ENCODE data around the gene ATL1.

Gene ATL1

GRCh38 chr14:50608302-50608851 is 48.4 kb downstream of the ATL1 start:
- no peaks in the 10 kb centered on the region for H3K4me1 ChIP-seq (ENCODE audit: control insufficient read depth, insufficient read depth, low read depth, low read length)
- H2AFZ ChIP-seq (ENCODE audit: low read depth, low read length), result no peak overlapping the region
- H3K4ac ChIP-seq (ENCODE audit: low read depth in 1 of 2, low read length in 2 of 2), result no peak overlapping the region
- H3K27me3 ChIP-seq (ENCODE audit: control insufficient read depth in 1 of 2, insufficient read depth in 1 of 2, low read length in 2 of 2), result no peaks in the 10 kb centered on the region
- no peak overlapping the region for H3K9ac ChIP-seq (ENCODE audit: low read length)
- H2AK5ac ChIP-seq (ENCODE audit: low read length, severe bottlenecking), result no peak overlapping the region
- H3K36me3 ChIP-seq (ENCODE audit: control insufficient read depth in 1 of 2, insufficient read depth in 2 of 2, low read depth in 1 of 2, low read length in 2 of 2), result peaks cover 0 to 4% of the 10 kb centered on the region in 2 experiments
- no peak overlapping the region for H3K27ac ChIP-seq (ENCODE audit: low read length, poor library complexity, severe bottlenecking)
- H3K9me3 ChIP-seq (ENCODE audit: control insufficient read depth, low read length), result no peaks in the 10 kb centered on the region
- H2BK5ac ChIP-seq (ENCODE audit: low read depth, low read length, poor library complexity, severe bottlenecking), result no peak overlapping the region
- no peaks in the 10 kb centered on the region for H3K79me1 ChIP-seq (replicated peaks; ENCODE audit: low read length, poor library complexity, severe bottlenecking)
- H3K4me3 ChIP-seq (ENCODE audit: insufficient read depth in 1 of 2, low read depth in 1 of 2, low read length in 2 of 2), result no peak overlapping the region
- H3K23ac ChIP-seq (ENCODE audit: low read length in 2 of 2), result no peak overlapping the region
- H4K8ac ChIP-seq (ENCODE audit: low read length), result no peak overlapping the region
- H2BK12ac ChIP-seq (ENCODE audit: low read length in 2 of 2), result no peak overlapping the region
- H4K91ac ChIP-seq (ENCODE audit: low read length), result no peak overlapping the region
- no peak overlapping the region for H2BK120ac ChIP-seq (ENCODE audit: low read depth, low read length)
- H3K18ac ChIP-seq (ENCODE audit: low read depth in 1 of 2, low read length in 2 of 2), result no peak overlapping the region
- DNase-seq, result no peak
- no peak overlapping the region for H3K14ac ChIP-seq (ENCODE audit: low read length in 2 of 2)
- H3K4me2 ChIP-seq (ENCODE audit: low read length, poor library complexity, severe bottlenecking), result no peak overlapping the region
- no peak overlapping the region for H2BK15ac ChIP-seq (ENCODE audit: low read depth, poor library complexity, severe bottlenecking)
- WGBS, result no CpG with 5 or more reads among the region's 1 CpG

- 100% methylated on average over 1 of the region's 1 CpG for WGBS
Observed at GRCh38 chr14:50610465-50610864, 50.5 kb downstream of the ATL1 start.

GRCh38 chr14:50612806-50613205 is 52.9 kb downstream of the ATL1 start:
- no peak for DNase-seq
- no peak overlapping the region for H2BK120ac ChIP-seq (ENCODE audit: low read depth, low read length)
- H3K9ac ChIP-seq (ENCODE audit: low read length), result no peak overlapping the region
- no peak overlapping the region for H3K14ac ChIP-seq (ENCODE audit: low read length in 2 of 2)
- H2AK5ac ChIP-seq (ENCODE audit: low read length, severe bottlenecking), result no peak overlapping the region
- peaks cover 0 to 42% of the 10 kb centered on the region in 2 experiments for H3K36me3 ChIP-seq (ENCODE audit: control insufficient read depth in 1 of 2, insufficient read depth in 2 of 2, low read depth in 1 of 2, low read length in 2 of 2)
- no peaks in the 10 kb centered on the region for H3K4me1 ChIP-seq (ENCODE audit: control insufficient read depth, insufficient read depth, low read depth, low read length)
- no peak overlapping the region for H4K91ac ChIP-seq (ENCODE audit: low read length)
- no peaks in the 10 kb centered on the region for H3K9me3 ChIP-seq (ENCODE audit: control insufficient read depth, low read length)
- H3K27me3 ChIP-seq (ENCODE audit: control insufficient read depth in 1 of 2, insufficient read depth in 1 of 2, low read length in 2 of 2), result no peaks in the 10 kb centered on the region
- H2AFZ ChIP-seq (ENCODE audit: low read depth, low read length), result no peak overlapping the region
- WGBS, result 93% methylated on average over 1 of the region's 3 CpGs
- no peak overlapping the region for H4K8ac ChIP-seq (ENCODE audit: low read length)
- H3K4ac ChIP-seq (ENCODE audit: low read depth in 1 of 2, low read length in 2 of 2), result no peak overlapping the region
- H3K4me3 ChIP-seq (ENCODE audit: insufficient read depth in 1 of 2, low read depth in 1 of 2, low read length in 2 of 2), result no peak overlapping the region
- H3K23ac ChIP-seq (ENCODE audit: low read length in 2 of 2), result no peak overlapping the region
- H2BK15ac ChIP-seq (ENCODE audit: low read depth, poor library complexity, severe bottlenecking), result no peak overlapping the region
- no peak overlapping the region for H3K4me2 ChIP-seq (ENCODE audit: low read length, poor library complexity, severe bottlenecking)
- no peak overlapping the region for H2BK12ac ChIP-seq (ENCODE audit: low read length in 2 of 2)
- H2BK5ac ChIP-seq (ENCODE audit: low read depth, low read length, poor library complexity, severe bottlenecking), result no peak overlapping the region
- no peaks in the 10 kb centered on the region for H3K79me1 ChIP-seq (replicated peaks; ENCODE audit: low read length, poor library complexity, severe bottlenecking)
- H3K18ac ChIP-seq (ENCODE audit: low read depth in 1 of 2, low read length in 2 of 2), result no peak overlapping the region
- no peak overlapping the region for H3K27ac ChIP-seq (ENCODE audit: low read length, poor library complexity, severe bottlenecking)

More at GRCh38 chr14:50610465-50610864, 50.5 kb downstream of the ATL1 start:
- no peak overlapping the region for H3K4ac ChIP-seq (ENCODE audit: low read depth in 1 of 2, low read length in 2 of 2)
- H3K4me3 ChIP-seq (ENCODE audit: insufficient read depth in 1 of 2, low read depth in 1 of 2, low read length in 2 of 2), result no peak overlapping the region
- H2AK5ac ChIP-seq (ENCODE audit: low read length, severe bottlenecking), result no peak overlapping the region
- no peaks in the 10 kb centered on the region for H3K27me3 ChIP-seq (ENCODE audit: control insufficient read depth in 1 of 2, insufficient read depth in 1 of 2, low read length in 2 of 2)
- no peak overlapping the region for H3K4me2 ChIP-seq (ENCODE audit: low read length, poor library complexity, severe bottlenecking)
- H3K4me1 ChIP-seq (ENCODE audit: control insufficient read depth, insufficient read depth, low read depth, low read length), result no peaks in the 10 kb centered on the region
- no peaks in the 10 kb centered on the region for H3K9me3 ChIP-seq (ENCODE audit: control insufficient read depth, low read length)
- peaks cover 0 to 23% of the 10 kb centered on the region in 2 experiments for H3K36me3 ChIP-seq (ENCODE audit: control insufficient read depth in 1 of 2, insufficient read depth in 2 of 2, low read depth in 1 of 2, low read length in 2 of 2)
- H2BK15ac ChIP-seq (ENCODE audit: low read depth, poor library complexity, severe bottlenecking), result no peak overlapping the region
- H2BK120ac ChIP-seq (ENCODE audit: low read depth, low read length), result no peak overlapping the region
- H4K91ac ChIP-seq (ENCODE audit: low read length), result no peak overlapping the region
- H2BK12ac ChIP-seq (ENCODE audit: low read length in 2 of 2), result no peak overlapping the region
- H3K14ac ChIP-seq (ENCODE audit: low read length in 2 of 2), result no peak overlapping the region
- no peak overlapping the region for H2BK5ac ChIP-seq (ENCODE audit: low read depth, low read length, poor library complexity, severe bottlenecking)
- no peak overlapping the region for H3K18ac ChIP-seq (ENCODE audit: low read depth in 1 of 2, low read length in 2 of 2)
- no peak overlapping the region for H3K9ac ChIP-seq (ENCODE audit: low read length)
- H3K79me1 ChIP-seq (replicated peaks; ENCODE audit: low read length, poor library complexity, severe bottlenecking), result no peaks in the 10 kb centered on the region
- H3K27ac ChIP-seq (ENCODE audit: low read length, poor library complexity, severe bottlenecking), result no peak overlapping the region
- H2AFZ ChIP-seq (ENCODE audit: low read depth, low read length), result no peak overlapping the region
- H4K8ac ChIP-seq (ENCODE audit: low read length), result no peak overlapping the region
- H3K23ac ChIP-seq (ENCODE audit: low read length in 2 of 2), result no peak overlapping the region
- DNase-seq, result no peak

- Histone ChIP-seq H3K23ac (ENCODE audit: low read length in 2 of 2) (no peak overlapping the region), H4K8ac (ENCODE audit: low read length) (no peak overlapping the region), H3K27me3 (ENCODE audit: control insufficient read depth in 1 of 2, insufficient read depth in 1 of 2, low read length in 2 of 2) (no peaks in the 10 kb centered on the region), H3K4me2 (ENCODE audit: low read length, poor library complexity, severe bottlenecking) (no peak overlapping the region), H2BK12ac (ENCODE audit: low read length in 2 of 2) (no peak overlapping the region), H3K4ac (ENCODE audit: low read depth in 1 of 2, low read length in 2 of 2) (no peak overlapping the region), H3K4me1 (ENCODE audit: control insufficient read depth, insufficient read depth, low read depth, low read length) (no peaks in the 10 kb centered on the region), H3K9me3 (ENCODE audit: control insufficient read depth, low read length) (no peaks in the 10 kb centered on the region), H3K14ac (ENCODE audit: low read length in 2 of 2) (no peak overlapping the region), H2AK5ac (ENCODE audit: low read length, severe bottlenecking) (no peak overlapping the region), H3K4me3 (ENCODE audit: insufficient read depth in 1 of 2, low read depth in 1 of 2, low read length in 2 of 2) (no peak overlapping the region), H2BK15ac (ENCODE audit: low read depth, poor library complexity, severe bottlenecking) (no peak overlapping the region), H2BK120ac (ENCODE audit: low read depth, low read length) (no peak overlapping the region), H2AFZ (ENCODE audit: low read depth, low read length) (no peak overlapping the region), H3K27ac (ENCODE audit: low read length, poor library complexity, severe bottlenecking) (no peak overlapping the region), H4K91ac (ENCODE audit: low read length) (no peak overlapping the region), H3K79me1 (replicated peaks; ENCODE audit: low read length, poor library complexity, severe bottlenecking) (no peaks in the 10 kb centered on the region), H2BK5ac (ENCODE audit: low read depth, low read length, poor library complexity, severe bottlenecking) (no peak overlapping the region), H3K9ac (ENCODE audit: low read length) (no peak overlapping the region), H3K36me3 (ENCODE audit: control insufficient read depth in 1 of 2, insufficient read depth in 2 of 2, low read depth in 1 of 2, low read length in 2 of 2) (peaks cover 0 to 47% of the 10 kb centered on the region in 2 experiments), H3K18ac (ENCODE audit: low read depth in 1 of 2, low read length in 2 of 2) (no peak overlapping the region)
- DNase-seq, result no peak
- WGBS, result 74% methylated on average over 4 of the region's 4 CpGs
Observed at GRCh38 chr14:50615056-50615455, 55.1 kb downstream of the ATL1 start.
